Upper lobe of right lung (tissue), 1 donor: ENCODE data around the gene SREBF1. TPM values are rescaled to one million over a fixed set of nuclear protein-coding genes. Genes with fewer than 3 reads are reported as not detected.

Experiments
- ATAC-seq: fragments of 200-7000 bp; cut with Tn5 transposase; one replicate; pipeline ENCODE4 v1.9.1; 2020; ENCODE audit warnings: mild to moderate bottlenecking, moderate library complexity
- DNase-seq: peaks from one replicate; pipeline ENCODE4 v3.0.0-alpha.2; 2020
- H3K27ac ChIP-seq: fragments of 200-600 bp; one replicate; pipeline ENCODE4 v1.8.0; 2022
- H3K27me3 ChIP-seq: fragments of 200-600 bp; one replicate; pipeline ENCODE4 v1.8.0; 2022; ENCODE audit warnings: mild to moderate bottlenecking
- H3K36me3 ChIP-seq: fragments of 200-600 bp; one replicate; pipeline ENCODE4 v1.8.0; 2022
- H3K4me1 ChIP-seq: fragments of 200-600 bp; one replicate; pipeline ENCODE4 v1.8.0; 2022
- H3K4me3 ChIP-seq: fragments of 200-600 bp; one replicate; pipeline ENCODE4 v1.8.0; 2022; ENCODE audit warnings: mild to moderate bottlenecking
- H3K9me3 ChIP-seq: fragments of 200-600 bp; one replicate; pipeline ENCODE4 v1.8.0; 2022
- CTCF ChIP-seq: fragments of 200-600 bp; IDR thresholded peaks from one replicate; pipeline ENCODE4 v1.8.0; 2022; ENCODE audit warnings: antibody characterized with exemption
- intact Hi-C: fragments of 100-400 bp; cut with DNase I; formaldehyde crosslinking; loops from one replicate; pipeline ENCODE4 v1.11.0; 2022
- total RNA-seq: library from RNA; stranded (reverse); fragmentation: NEBNext Ultra II Directional; extraction: Animal tissue kit (Norgen Biotek cat#: 25700); gene quantifications from one replicate; pipeline ENCODE4 v1.2.1, GENCODE V29; 2021
- donor health status: DM: no; HTN: yes; CAD: no; lungs with severe emphysema.

SREBF1 gene
- total RNA-seq, 1 donor from 2014 or later = 80.8 TPM

DNA sequence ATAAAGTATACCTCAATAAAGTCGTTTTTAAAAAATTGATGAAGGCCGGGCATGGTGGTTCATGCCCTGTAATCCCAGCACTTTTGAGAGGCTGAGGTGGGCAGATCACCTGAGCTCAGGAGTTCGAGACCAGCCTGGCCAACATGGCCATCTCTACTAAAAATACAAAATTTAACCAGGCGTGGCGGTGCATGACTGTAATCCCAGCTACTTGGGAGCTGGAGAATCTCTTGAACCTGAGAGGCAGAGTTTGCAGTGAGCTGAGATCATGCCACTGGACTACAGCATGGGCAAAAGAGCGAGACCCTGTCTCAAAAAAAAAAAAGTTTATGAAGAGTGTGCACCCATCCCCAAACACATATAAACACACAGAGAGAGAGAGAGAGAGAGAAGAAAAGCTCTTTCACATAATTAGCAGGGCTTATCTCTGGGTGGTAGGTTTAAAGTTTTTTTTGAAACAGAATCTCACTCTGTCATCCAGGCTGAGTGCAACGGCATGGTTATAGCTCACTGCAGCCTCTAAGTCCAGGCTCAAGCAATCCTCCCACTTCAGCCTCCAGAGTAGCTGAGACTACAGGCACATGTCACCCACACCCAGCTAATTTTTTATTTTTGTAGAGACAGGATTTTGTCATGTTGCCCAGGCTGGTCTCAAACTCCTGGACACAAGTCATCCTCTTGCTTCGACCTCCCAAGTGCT lies 3.0 kb downstream of the SREBF1 start:
- no peak for ATAC-seq
- no peak for DNase-seq
- intact Hi-C loops = no loop called here
- TF ChIP-seq CTCF = no peak
- Histone ChIP-seq H3K4me3 (no peak overlapping the region), H3K4me1 (peaks cover 42% of the 10 kb centered on the region), H3K9me3 (no peaks in the 10 kb centered on the region), H3K27ac (no peak overlapping the region), H3K27me3 (no peaks in the 10 kb centered on the region), H3K36me3 (no peaks in the 10 kb centered on the region)

- ATAC-seq (no peak), DNase-seq (no peak)
- peak overlapping the region; percentile 17 for H3K27ac ChIP-seq
- H3K4me3 ChIP-seq = no peak overlapping the region
- no peaks in the 10 kb centered on the region for H3K36me3 ChIP-seq
- H3K9me3 ChIP-seq = no peaks in the 10 kb centered on the region
- TF ChIP-seq CTCF = no peak
- peaks cover 24% of the 10 kb centered on the region for H3K4me1 ChIP-seq
- H3K27me3 ChIP-seq = no peaks in the 10 kb centered on the region
- intact Hi-C loops = no loop called here
These were observed 4.8 kb downstream of the SREBF1 start for GRCh38 chr17:17832032-17832363.

- H3K4me1 ChIP-seq = peaks cover 28% of the 10 kb centered on the region
- peak overlapping the region; percentile 17 for H3K27ac ChIP-seq
- no peak for TF ChIP-seq CTCF
- no peaks in the 10 kb centered on the region for H3K9me3 ChIP-seq
- H3K36me3 ChIP-seq = no peaks in the 10 kb centered on the region
- no peaks in the 10 kb centered on the region for H3K27me3 ChIP-seq
- ATAC-seq (no peak), DNase-seq (no peak)
- intact Hi-C loops = no loop called here
- no peak overlapping the region for H3K4me3 ChIP-seq
These were observed 5.4 kb downstream of the SREBF1 start for GRCh38 chr17:17831208-17832031.

DNA sequence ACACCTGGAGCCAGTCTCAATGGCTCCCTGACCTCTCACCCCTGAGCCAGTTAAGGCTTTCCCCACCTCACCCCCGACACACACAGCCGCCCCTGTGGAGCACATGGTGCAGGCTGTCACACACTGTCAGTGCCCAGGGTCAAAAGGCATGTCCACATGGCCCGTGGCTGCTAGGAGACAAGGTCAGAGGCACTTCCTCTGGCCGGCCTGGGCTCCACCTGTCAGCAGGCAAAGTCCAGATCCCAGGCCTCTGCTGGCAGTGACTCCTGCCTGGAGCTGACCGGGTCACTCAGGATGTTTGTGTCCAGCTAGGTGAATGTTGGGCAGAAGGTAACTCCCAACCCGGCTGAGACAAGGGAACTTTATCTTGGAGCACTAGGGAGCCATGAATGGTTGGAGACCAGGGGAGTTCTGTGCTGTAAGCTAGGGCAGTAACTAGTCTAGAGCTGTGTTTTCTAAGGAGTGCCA lies 6.0 kb downstream of the SREBF1 start:
- no peaks in the 10 kb centered on the region for H3K36me3 ChIP-seq
- no peaks in the 10 kb centered on the region for H3K27me3 ChIP-seq
- no peak overlapping the region for H3K27ac ChIP-seq
- DNase-seq (no peak), ATAC-seq (peak; percentile 40)
- peaks cover 31% of the 10 kb centered on the region for H3K4me1 ChIP-seq
- TF ChIP-seq CTCF = no peak
- H3K4me3 ChIP-seq = no peak overlapping the region
- H3K9me3 ChIP-seq = no peaks in the 10 kb centered on the region
- intact Hi-C loops = no loop called here

DNA sequence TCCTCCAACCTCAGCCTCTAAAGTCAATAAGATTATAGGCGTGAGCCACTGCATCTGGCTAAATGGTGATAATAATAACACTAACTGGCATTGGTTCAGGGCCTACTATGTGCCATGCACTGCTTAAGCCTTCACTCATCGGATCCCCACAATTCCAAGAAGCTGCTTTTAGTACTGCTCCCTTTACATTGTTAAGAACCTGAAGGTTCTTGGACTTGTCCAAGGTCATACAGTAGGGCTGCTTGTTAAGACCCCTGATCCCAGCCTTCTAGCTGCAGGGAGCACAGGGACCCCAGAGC lies 6.6 kb downstream of the SREBF1 start:
- Histone ChIP-seq H3K27ac (no peak overlapping the region), H3K9me3 (no peaks in the 10 kb centered on the region), H3K36me3 (no peaks in the 10 kb centered on the region), H3K4me3 (no peak overlapping the region), H3K4me1 (peaks cover 31% of the 10 kb centered on the region), H3K27me3 (no peaks in the 10 kb centered on the region)
- no peak for TF ChIP-seq CTCF
- intact Hi-C loops = no loop called here
- DNase-seq (no peak), ATAC-seq (no peak)
